ENCODE data around the gene ISYNA1. TPM values are rescaled to one million over a fixed set of nuclear protein-coding genes. Genes with fewer than 3 reads are reported as not detected.

Gene ISYNA1
- total and polyA plus RNA-seq, 2 of the 4 experiments (the other 2 are of a cell fraction) = 3.4 to 24.7 TPM

DNA sequence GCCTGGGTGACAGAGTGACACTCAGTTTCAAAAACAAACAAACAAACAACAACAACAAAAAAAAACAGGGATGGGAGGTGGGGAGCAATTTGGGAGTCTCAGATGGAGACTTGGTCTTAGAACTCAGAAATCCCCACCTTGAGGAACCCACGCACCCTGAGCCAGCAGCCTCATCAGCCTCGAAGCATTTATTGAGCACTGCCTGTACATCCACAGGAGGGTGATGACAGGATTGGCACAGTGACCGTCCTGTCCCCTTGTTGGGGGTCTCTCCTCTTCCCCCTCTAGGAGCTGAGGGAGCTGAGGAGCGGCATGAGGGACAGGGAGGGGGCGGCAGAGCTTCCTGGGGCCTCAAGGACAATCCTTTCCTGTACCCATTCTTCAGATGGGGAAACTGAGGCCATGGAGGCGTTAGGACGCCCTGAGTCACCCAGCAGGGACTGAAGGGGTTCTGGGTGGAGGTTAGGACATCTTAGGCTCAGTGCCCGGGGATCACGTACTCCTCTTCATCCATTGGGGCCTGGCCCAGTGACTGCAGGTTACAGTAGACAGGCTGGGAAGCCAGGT lies 46.3 kb downstream of the ISYNA1 start:
- Histone ChIP-seq H3K23ac (ENCODE audit: low read depth, low read length) (no peak overlapping the region), H2BK20ac (ENCODE audit: low read depth, low read length) (no peak overlapping the region), H3K27ac (ENCODE audit: insufficient read depth, low read length) (no peak overlapping the region), H2AFZ (replicated peaks; ENCODE audit: low read length, poor library complexity) (peak overlapping the region; percentile 49), H3K4me2 (ENCODE audit: low read depth, low read length) (no peak overlapping the region), H2BK15ac (ENCODE audit: low read depth, low read length) (0 out of 3 replicates have a peak overlapping the region, but pooled peaks have one; percentile 50), H3K4me1 (ENCODE audit: control insufficient read depth, insufficient read depth, low read length) (peaks cover 5% of the 10 kb centered on the region; the same call in 1 of the 2 replicates), H3K18ac (ENCODE audit: low read depth, low read length) (no peak overlapping the region), H2AK9ac (replicated peaks; ENCODE audit: low read depth, low read length, poor library complexity) (no peak overlapping the region), H3K79me1 (ENCODE audit: low read depth in 1 of 2, low read length in 2 of 2) (peaks cover 0 to 28% of the 10 kb centered on the region in 2 experiments; a peak in 2 of 4 replicates), H3K27me3 (ENCODE audit: control insufficient read depth, insufficient read depth, low read length) (no peaks in the 10 kb centered on the region), H4K5ac (ENCODE audit: low read depth, low read length) (no peak overlapping the region), H3K4ac (ENCODE audit: low read depth, low read length) (no peak overlapping the region), H2AK5ac (ENCODE audit: low read depth, low read length) (peak overlapping the region; percentile 75), H3K9me1 (ENCODE audit: insufficient read depth, low read length) (peaks cover 5% of the 10 kb centered on the region; the same call in 1 of the 2 replicates), H3K4me3 (ENCODE audit: insufficient read depth, low read depth, low read length) (no peak overlapping the region), H3K14ac (replicated peaks; ENCODE audit: low read depth, low read length) (no peak overlapping the region), H3K9me3 (ENCODE audit: control insufficient read depth, insufficient read depth, low read length) (no peaks in the 10 kb centered on the region), H4K20me1 (ENCODE audit: insufficient read depth, low read length) (peaks cover 24% of the 10 kb centered on the region), H2BK120ac (ENCODE audit: low read depth, low read length) (no peak overlapping the region), H3K56ac (ENCODE audit: extremely low read depth, insufficient read depth, low read length) (no peak overlapping the region), H4K8ac (ENCODE audit: low read depth in 2 of 2, low read length in 2 of 2) (no peak overlapping the region), H3K9ac (ENCODE audit: low read depth, low read length) (no peak overlapping the region), H4K91ac (ENCODE audit: insufficient read depth, low read depth, low read length) (no peak overlapping the region; the same call in 1 of the 2 replicates), H2BK5ac (ENCODE audit: low read depth, low read length, poor library complexity, severe bottlenecking) (no peak overlapping the region), H3K36me3 (ENCODE audit: control insufficient read depth, insufficient read depth, low read length) (peaks cover 9% of the 10 kb centered on the region; the same call in 1 of the 2 replicates)
- ChIA-PET CTCF (no interaction called here), POLR2A (ENCODE audit: unreplicated experiment) (no interaction called here)
- no CpG with 5 or more reads among the region's 9 CpGs for WGBS, 2 experiments (ENCODE audit: extremely low coverage in 2 of 2, insufficient read length in 1 of 2)
- BruUV-seq (replicated peaks) = no TSS peak
- in situ Hi-C loops (cut with MboI; ENCODE audit: low sequenced_read_pairs) = no loop called here
- no peak for DNase-seq
- dilution Hi-C loops (cut with HindIII; ENCODE audit: low sequenced_read_pairs, unreplicated experiment) = no loop called here
- ATAC-seq (ENCODE audit: low read depth) = no peak
- intact Hi-C loops (cut with micrococcal nuclease) = no loop called here
- TF ChIP-seq SMC3 (IDR thresholded peaks at IDR 0.05; ENCODE audit: low read depth, low read length) (no peak), MAZ (IDR thresholded peaks at IDR 0.05; ENCODE audit: borderline replicate concordance, low read depth, low read length) (no peak), POLR2A (IDR thresholded peaks at IDR 0.05; ENCODE audit: low read depth, low read length) (no peak), FOS (IDR thresholded peaks at IDR 0.05; ENCODE audit: low read depth, low read length) (no peak), CHD1 (IDR thresholded peaks at IDR 0.05; ENCODE audit: low read depth, low read length) (no peak), BHLHE40 (IDR thresholded peaks at IDR 0.05; ENCODE audit: low read depth, low read length) (no peak), ELK1 (IDR thresholded peaks at IDR 0.05; ENCODE audit: borderline replicate concordance, low read depth, low read length) (no peak), MXI1 (IDR thresholded peaks at IDR 0.05; ENCODE audit: borderline replicate concordance, low read depth, low read length) (no peak), CEBPB (IDR thresholded peaks at IDR 0.05; ENCODE audit: low read depth, low read length) (no peak), RFX5 (IDR thresholded peaks at IDR 0.05; ENCODE audit: low read depth, low read length) (no peak), NFE2L2 (IDR thresholded peaks at IDR 0.05; ENCODE audit: low read depth, low read length) (no peak), RCOR1 (IDR thresholded peaks at IDR 0.05; ENCODE audit: insufficient replicate concordance, low read length) (no peak), RAD21 (IDR thresholded peaks at IDR 0.05; ENCODE audit: low read length) (no peak), MAFK (IDR thresholded peaks at IDR 0.05; ENCODE audit: low read depth, low read length) (no peak)
- TF ChIP-seq, protein P1, sequence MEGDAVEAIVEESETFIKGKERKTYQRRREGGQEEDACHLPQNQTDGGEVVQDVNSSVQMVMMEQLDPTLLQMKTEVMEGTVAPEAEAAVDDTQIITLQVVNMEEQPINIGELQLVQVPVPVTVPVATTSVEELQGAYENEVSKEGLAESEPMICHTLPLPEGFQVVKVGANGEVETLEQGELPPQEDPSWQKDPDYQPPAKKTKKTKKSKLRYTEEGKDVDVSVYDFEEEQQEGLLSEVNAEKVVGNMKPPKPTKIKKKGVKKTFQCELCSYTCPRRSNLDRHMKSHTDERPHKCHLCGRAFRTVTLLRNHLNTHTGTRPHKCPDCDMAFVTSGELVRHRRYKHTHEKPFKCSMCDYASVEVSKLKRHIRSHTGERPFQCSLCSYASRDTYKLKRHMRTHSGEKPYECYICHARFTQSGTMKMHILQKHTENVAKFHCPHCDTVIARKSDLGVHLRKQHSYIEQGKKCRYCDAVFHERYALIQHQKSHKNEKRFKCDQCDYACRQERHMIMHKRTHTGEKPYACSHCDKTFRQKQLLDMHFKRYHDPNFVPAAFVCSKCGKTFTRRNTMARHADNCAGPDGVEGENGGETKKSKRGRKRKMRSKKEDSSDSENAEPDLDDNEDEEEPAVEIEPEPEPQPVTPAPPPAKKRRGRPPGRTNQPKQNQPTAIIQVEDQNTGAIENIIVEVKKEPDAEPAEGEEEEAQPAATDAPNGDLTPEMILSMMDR (conservative IDR thresholded peaks at IDR 0.05; ENCODE audit: low read depth, low read length) = no peak
- TF ChIP-seq, protein P2, sequence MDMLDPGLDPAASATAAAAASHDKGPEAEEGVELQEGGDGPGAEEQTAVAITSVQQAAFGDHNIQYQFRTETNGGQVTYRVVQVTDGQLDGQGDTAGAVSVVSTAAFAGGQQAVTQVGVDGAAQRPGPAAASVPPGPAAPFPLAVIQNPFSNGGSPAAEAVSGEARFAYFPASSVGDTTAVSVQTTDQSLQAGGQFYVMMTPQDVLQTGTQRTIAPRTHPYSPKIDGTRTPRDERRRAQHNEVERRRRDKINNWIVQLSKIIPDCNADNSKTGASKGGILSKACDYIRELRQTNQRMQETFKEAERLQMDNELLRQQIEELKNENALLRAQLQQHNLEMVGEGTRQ (IDR thresholded peaks at IDR 0.05; ENCODE audit: low read depth, low read length) = no peak
